ENCODE data around the gene ARRDC5.
"Not testable (repeated sequence)": the region's sequence is repeated elsewhere in the genome, so short reads cannot be mapped to it uniquely, and the experiment has no call there.

- TF ChIP-seq, protein P1, sequence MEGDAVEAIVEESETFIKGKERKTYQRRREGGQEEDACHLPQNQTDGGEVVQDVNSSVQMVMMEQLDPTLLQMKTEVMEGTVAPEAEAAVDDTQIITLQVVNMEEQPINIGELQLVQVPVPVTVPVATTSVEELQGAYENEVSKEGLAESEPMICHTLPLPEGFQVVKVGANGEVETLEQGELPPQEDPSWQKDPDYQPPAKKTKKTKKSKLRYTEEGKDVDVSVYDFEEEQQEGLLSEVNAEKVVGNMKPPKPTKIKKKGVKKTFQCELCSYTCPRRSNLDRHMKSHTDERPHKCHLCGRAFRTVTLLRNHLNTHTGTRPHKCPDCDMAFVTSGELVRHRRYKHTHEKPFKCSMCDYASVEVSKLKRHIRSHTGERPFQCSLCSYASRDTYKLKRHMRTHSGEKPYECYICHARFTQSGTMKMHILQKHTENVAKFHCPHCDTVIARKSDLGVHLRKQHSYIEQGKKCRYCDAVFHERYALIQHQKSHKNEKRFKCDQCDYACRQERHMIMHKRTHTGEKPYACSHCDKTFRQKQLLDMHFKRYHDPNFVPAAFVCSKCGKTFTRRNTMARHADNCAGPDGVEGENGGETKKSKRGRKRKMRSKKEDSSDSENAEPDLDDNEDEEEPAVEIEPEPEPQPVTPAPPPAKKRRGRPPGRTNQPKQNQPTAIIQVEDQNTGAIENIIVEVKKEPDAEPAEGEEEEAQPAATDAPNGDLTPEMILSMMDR (tag by site-specific recombination; IDR thresholded peaks at IDR 0.05): not testable (repeated sequence)
- TF ChIP-seq ZNF555 (tag by site-specific recombination; conservative IDR thresholded peaks at IDR 0.05): not testable (repeated sequence)
Measured at GRCh38 chr19:4845975-4846374, 56.7 kb downstream of the ARRDC5 start.

Data from HEK293 (cell line).